ENCODE results near the gene CDK12. TPM values are rescaled to one million over a fixed set of nuclear protein-coding genes. Genes with fewer than 3 reads are reported as not detected.
A peak's percentile ranks its signal among the peaks of the same experiment; 100 is the strongest.
"Not testable (repeated sequence)": the region's sequence is repeated elsewhere in the genome, so short reads cannot be mapped to it uniquely, and the experiment has no call there.

The CDK12 gene
- total RNA-seq, 2 experiments from 2014 or later: 61.4 to 61.9 TPM

DNA sequence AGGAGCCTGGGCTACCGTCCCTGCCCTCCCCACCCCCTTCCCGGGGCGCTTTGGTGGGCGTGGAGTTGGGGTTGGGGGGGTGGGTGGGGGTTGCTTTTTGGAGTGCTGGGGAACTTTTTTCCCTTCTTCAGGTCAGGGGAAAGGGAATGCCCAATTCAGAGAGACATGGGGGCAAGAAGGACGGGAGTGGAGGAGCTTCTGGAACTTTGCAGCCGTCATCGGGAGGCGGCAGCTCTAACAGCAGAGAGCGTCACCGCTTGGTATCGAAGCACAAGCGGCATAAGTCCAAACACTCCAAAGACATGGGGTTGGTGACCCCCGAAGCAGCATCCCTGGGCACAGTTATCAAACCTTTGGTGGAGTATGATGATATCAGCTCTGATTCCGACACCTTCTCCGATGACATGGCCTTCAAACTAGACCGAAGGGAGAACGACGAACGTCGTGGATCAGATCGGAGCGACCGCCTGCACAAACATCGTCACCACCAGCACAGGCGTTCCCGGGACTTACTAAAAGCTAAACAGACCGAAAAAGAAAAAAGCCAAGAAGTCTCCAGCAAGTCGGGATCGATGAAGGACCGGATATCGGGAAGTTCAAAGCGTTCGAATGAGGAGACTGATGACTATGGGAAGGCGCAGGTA lies 762 bp downstream of the CDK12 start:
- DNase-seq (peak; percentile 48), ATAC-seq (peak; percentile 6)
- Mint-ChIP-seq H3K9me3 (no peaks in the 10 kb centered on the region), H3K27ac (peak overlapping the region; percentile 93), H3K4me3 (peak overlapping the region; percentile 84), H3K27me3 (no peaks in the 10 kb centered on the region), H3K4me1 (ENCODE audit: low read depth) (peaks cover 24% of the 10 kb centered on the region), H3K36me3 (ENCODE audit: low read depth) (peaks cover 34% of the 10 kb centered on the region)
- ChIA-PET CTCF (interaction anchor here (1.1 to 2.1 kb wide), 5 partner anchors 11 to 191 kb away, joined by 3 to 12 read pairs (median 4); partner anchors contain the start of gene MED1), POLR2A (interaction anchor here (0.6 to 6.3 kb wide), 26 partner anchors 9 to 781 kb away, joined by 3 to 96 read pairs (median 4); partner anchors contain the start of genes FBXL20 and MED1)
- intact Hi-C loops (cut with micrococcal nuclease): no loop called here
- no peak for TF ChIP-seq CTCF (IDR thresholded peaks at IDR 0.05)

- DNase-seq (peak; percentile 9), ATAC-seq (no peak)
- H3K27ac Mint-ChIP-seq: peak overlapping the region; percentile 93
- H3K4me3 Mint-ChIP-seq: peak overlapping the region; percentile 84
- H3K4me1 Mint-ChIP-seq (ENCODE audit: low read depth): peaks cover 30% of the 10 kb centered on the region
- no peak for TF ChIP-seq CTCF (IDR thresholded peaks at IDR 0.05)
- POLR2A ChIA-PET: interaction anchor here (1.0 to 6.3 kb wide), 15 partner anchors 10 to 460 kb away, joined by 3 to 96 read pairs (median 6); partner anchors contain the start of genes FBXL20 and MED1
- H3K36me3 Mint-ChIP-seq (ENCODE audit: low read depth): peaks cover 39% of the 10 kb centered on the region
- H3K9me3 Mint-ChIP-seq: no peaks in the 10 kb centered on the region
- intact Hi-C loops (cut with micrococcal nuclease): no loop called here
- no peaks in the 10 kb centered on the region for H3K27me3 Mint-ChIP-seq
- CTCF ChIA-PET: interaction anchor here (0.7 to 2.0 kb wide), 6 partner anchors 12 to 218 kb away, joined by 3 to 12 read pairs (median 4); partner anchors contain the start of gene MED1
Measured at GRCh38 chr17:39462631-39463375, 1.5 kb downstream of the CDK12 start.

- ChIA-PET CTCF (interaction anchor here (1.4 kb wide), 1 partner anchor 158 kb away, joined by 5 read pairs; no protein-coding TSS in a partner anchor), POLR2A (interaction anchor here (0.6 to 6.3 kb wide), 2 partner anchors 8 to 14 kb away, joined by 3 to 96 read pairs; partner anchors contain the start of gene MED1)
- H3K27ac Mint-ChIP-seq: peak overlapping the region; percentile 42
- intact Hi-C loops (cut with micrococcal nuclease); ATAC-seq; H3K27me3 Mint-ChIP-seq; H3K9me3 Mint-ChIP-seq: not testable (repeated sequence)
- H3K4me3 Mint-ChIP-seq: peak overlapping the region; percentile 84
- H3K4me1 Mint-ChIP-seq (ENCODE audit: low read depth): peaks cover 34% of the 10 kb centered on the region
- H3K36me3 Mint-ChIP-seq (ENCODE audit: low read depth): peaks cover 43% of the 10 kb centered on the region
- peak; percentile 16 for DNase-seq
Measured at GRCh38 chr17:39464639-39465181, 3.4 kb downstream of the CDK12 start.

- H3K27me3 Mint-ChIP-seq; ATAC-seq; DNase-seq; POLR2A ChIA-PET; H3K9me3 Mint-ChIP-seq; H3K27ac Mint-ChIP-seq; intact Hi-C loops (cut with micrococcal nuclease); CTCF ChIA-PET; H3K4me3 Mint-ChIP-seq: not testable (repeated sequence)
- peaks cover 37% of the 10 kb centered on the region for H3K4me1 Mint-ChIP-seq (ENCODE audit: low read depth)
- peaks cover 40% of the 10 kb centered on the region for H3K36me3 Mint-ChIP-seq (ENCODE audit: low read depth)
Measured at GRCh38 chr17:39468610-39469009, 7.3 kb downstream of the CDK12 start.

- Mint-ChIP-seq H3K27me3 (no peaks in the 10 kb centered on the region), H3K4me3 (no peak overlapping the region), H3K27ac (no peak overlapping the region), H3K36me3 (ENCODE audit: low read depth) (peaks cover 27% of the 10 kb centered on the region), H3K4me1 (ENCODE audit: low read depth) (peaks cover 9% of the 10 kb centered on the region), H3K9me3 (no peaks in the 10 kb centered on the region)
- CTCF ChIA-PET: no interaction called here
- ATAC-seq (no peak), DNase-seq (no peak)
- intact Hi-C loops (cut with micrococcal nuclease): no loop called here
- no peak for TF ChIP-seq CTCF (IDR thresholded peaks at IDR 0.05)
- POLR2A ChIA-PET: interaction anchor here (0.6 to 1.8 kb wide), 2 partner anchors 9 to 12 kb away, joined by 3 to 6 read pairs; partner anchors contain the start of gene CDK12
Measured at GRCh38 chr17:39473310-39473709, 12.0 kb downstream of the CDK12 start.

GRCh38 chr17:39479631-39480030 lies 18.3 kb downstream of the CDK12 start:
- H3K27ac Mint-ChIP-seq; intact Hi-C loops (cut with micrococcal nuclease); H3K9me3 Mint-ChIP-seq; ATAC-seq; DNase-seq; H3K4me1 Mint-ChIP-seq (ENCODE audit: low read depth); H3K27me3 Mint-ChIP-seq; H3K4me3 Mint-ChIP-seq: not testable (repeated sequence)
- H3K36me3 Mint-ChIP-seq (ENCODE audit: low read depth): peaks cover 13% of the 10 kb centered on the region
- ChIA-PET POLR2A (interaction anchor here (0.6 to 2.4 kb wide), 5 partner anchors 12 to 313 kb away, joined by 3 to 11 read pairs (median 3); partner anchors contain the start of gene CDK12), CTCF (interaction anchor here (0.6 to 2.6 kb wide), 2 partner anchors 41 to 68 kb away, joined by 3 to 8 read pairs; no protein-coding TSS in a partner anchor)
